Caco-2 (cell line): ENCODE results near the gene SEPTIN14. TPM values are rescaled to one million over a fixed set of nuclear protein-coding genes. Genes with fewer than 3 reads are reported as not detected.

Source experiments
- BruUV-seq: library from RNA; stranded (reverse); fragments of 400-500 nt; replicated peaks from 2 replicates; lab custom pipeline; 2021; lab: Mats Ljungman, UMichigan
- CTCF ChIA-PET: fragments of 300-600 bp; sonication (Branson Sonifier 250); formaldehyde crosslinking; loops from one replicate; lab custom pipeline; 2022; ENCODE audit warnings: antibody characterized with exemption; lab: Charles Lee
- POLR2A ChIA-PET: fragments of 300-600 bp; sonication (Branson Sonifier 250); formaldehyde crosslinking; loops from one replicate; lab custom pipeline; 2022; ENCODE audit warnings: antibody characterized with exemption; lab: Charles Lee
- DNase-seq, 2 experiments: peaks; one replicate each; pipeline versions ENCODE4 v3.0.0 to v3.0.0-alpha.2; 2020 to 2022
- H3K27me3 ChIP-seq: replicated peaks from 2 replicates; pipeline ENCODE4 v1.6.0; 2011; ENCODE audit warnings: low read length; ENCODE audit not compliant: control insufficient read depth, insufficient read depth
- H3K36me3 ChIP-seq: 2 replicates; pipeline ENCODE4 v1.5.1; 2011; ENCODE audit warnings: low read length; ENCODE audit not compliant: control insufficient read depth, insufficient read depth
- H3K4me1 ChIP-seq: fragments of 250-450 bp; sonication (Bioruptor Pico); 2 replicates; pipeline ENCODE4 v1.5.1; 2020; ENCODE audit warnings: mild to moderate bottlenecking
- H3K4me3 ChIP-seq: 2 replicates; pipeline ENCODE4 v1.5.1; 2011; ENCODE audit warnings: low read depth, mild to moderate bottlenecking, control low read depth, low read length
- H3K9me3 ChIP-seq: fragments of 250-450 bp; sonication (Bioruptor Pico); 2 replicates; pipeline ENCODE4 v1.5.1; 2020; ENCODE audit warnings: mild to moderate bottlenecking, moderate library complexity
- H3K27ac Mint-ChIP-seq: one replicate; pipeline ENCODE4 v1.8.0; 2022; ENCODE audit warnings: mixed read lengths; ENCODE audit not compliant: unreplicated experiment
- H3K27me3 Mint-ChIP-seq: one replicate; pipeline ENCODE4 v1.8.0; 2022; ENCODE audit warnings: mixed read lengths; ENCODE audit not compliant: insufficient read depth, unreplicated experiment
- H3K36me3 Mint-ChIP-seq: one replicate; pipeline ENCODE4 v1.8.0; 2022; ENCODE audit warnings: mild to moderate bottlenecking, mixed read lengths; ENCODE audit not compliant: insufficient read depth, unreplicated experiment
- H3K4me1 Mint-ChIP-seq: one replicate; pipeline ENCODE4 v1.8.0; 2022; ENCODE audit warnings: low read depth, mixed read lengths; ENCODE audit not compliant: unreplicated experiment
- H3K4me3 Mint-ChIP-seq: one replicate; pipeline ENCODE4 v1.8.0; 2022; ENCODE audit warnings: mild to moderate bottlenecking, moderate library complexity, mixed read lengths; ENCODE audit not compliant: unreplicated experiment
- H3K9me3 Mint-ChIP-seq: one replicate; pipeline ENCODE4 v1.8.0; 2022; ENCODE audit warnings: mixed read lengths; ENCODE audit not compliant: unreplicated experiment
- intact Hi-C: fragments of 100-400 bp; cut with micrococcal nuclease; formaldehyde crosslinking; loops from one replicate; pipeline ENCODE4 v1.10.0; 2022; ENCODE audit not compliant: unreplicated experiment
- total RNA-seq: library from RNA; stranded (reverse); gene quantifications from 2 replicates; pipeline ENCODE4 v1.2.3, GENCODE V29; 2022
- TF ChIP-seq, protein P1 (sequence below), 2 experiments: fragments of 200-600 bp in 1 of 2; IDR thresholded peaks; 1 replicate in 1 of 2; 2 replicates in 1 of 2; pipeline versions ENCODE4 v1.5.1 to v1.8.0; 2011 to 2022; ENCODE audit warnings: antibody characterized with exemption in 1 of 2, control low read depth in 1 of 2, inconsistent platforms in 1 of 2, low read depth in 1 of 2, low read length in 1 of 2, mild to moderate bottlenecking in 1 of 2, moderate library complexity in 1 of 2; ENCODE audit not compliant: insufficient read depth in 1 of 2, severe bottlenecking in 1 of 2, unreplicated experiment in 1 of 2

Gene SEPTIN14
- total RNA-seq, 1 experiment from 2014 or later, result not detected

DNA sequence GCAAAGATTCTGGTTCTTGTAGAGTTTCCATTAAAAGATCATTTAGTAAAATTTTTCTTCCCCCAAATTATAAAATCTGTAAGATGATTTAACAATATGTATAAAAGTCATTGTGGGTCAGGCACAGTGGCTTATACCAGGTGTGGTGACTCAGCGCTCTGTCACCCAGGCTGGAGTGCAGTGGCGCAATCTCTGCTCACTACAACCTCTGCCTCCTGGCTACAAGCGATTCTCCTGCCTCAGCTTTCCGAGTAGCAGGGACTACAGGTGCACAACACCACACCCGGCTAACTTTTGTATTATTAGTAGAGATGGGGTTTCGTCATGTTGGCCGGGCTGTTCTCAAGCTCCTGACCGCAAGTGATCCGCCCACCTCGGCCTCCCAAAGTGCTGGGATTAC lies 68.0 kb downstream of the SEPTIN14 start:
- Mint-ChIP-seq H3K4me1 (no peaks in the 10 kb centered on the region), H3K4me3 (no peak overlapping the region), H3K9me3 (peaks cover 37% of the 10 kb centered on the region), H3K36me3 (peaks cover 6% of the 10 kb centered on the region), H3K27me3 (peaks cover 3% of the 10 kb centered on the region), H3K27ac (no peak overlapping the region)
- no TSS peak for BruUV-seq
- Histone ChIP-seq H3K9me3 (peaks cover 10% of the 10 kb centered on the region; the same call in 1 of the 2 replicates), H3K36me3 (no peaks in the 10 kb centered on the region), H3K27me3 (no peaks in the 10 kb centered on the region), H3K4me1 (no peaks in the 10 kb centered on the region), H3K4me3 (no peak overlapping the region)
- ChIA-PET CTCF (no interaction called here), POLR2A (no interaction called here)
- no peak for DNase-seq
- TF ChIP-seq, protein P1, sequence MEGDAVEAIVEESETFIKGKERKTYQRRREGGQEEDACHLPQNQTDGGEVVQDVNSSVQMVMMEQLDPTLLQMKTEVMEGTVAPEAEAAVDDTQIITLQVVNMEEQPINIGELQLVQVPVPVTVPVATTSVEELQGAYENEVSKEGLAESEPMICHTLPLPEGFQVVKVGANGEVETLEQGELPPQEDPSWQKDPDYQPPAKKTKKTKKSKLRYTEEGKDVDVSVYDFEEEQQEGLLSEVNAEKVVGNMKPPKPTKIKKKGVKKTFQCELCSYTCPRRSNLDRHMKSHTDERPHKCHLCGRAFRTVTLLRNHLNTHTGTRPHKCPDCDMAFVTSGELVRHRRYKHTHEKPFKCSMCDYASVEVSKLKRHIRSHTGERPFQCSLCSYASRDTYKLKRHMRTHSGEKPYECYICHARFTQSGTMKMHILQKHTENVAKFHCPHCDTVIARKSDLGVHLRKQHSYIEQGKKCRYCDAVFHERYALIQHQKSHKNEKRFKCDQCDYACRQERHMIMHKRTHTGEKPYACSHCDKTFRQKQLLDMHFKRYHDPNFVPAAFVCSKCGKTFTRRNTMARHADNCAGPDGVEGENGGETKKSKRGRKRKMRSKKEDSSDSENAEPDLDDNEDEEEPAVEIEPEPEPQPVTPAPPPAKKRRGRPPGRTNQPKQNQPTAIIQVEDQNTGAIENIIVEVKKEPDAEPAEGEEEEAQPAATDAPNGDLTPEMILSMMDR (IDR thresholded peaks at IDR 0.05; ENCODE audit: insufficient read depth in 1 of 2, low read depth in 1 of 2, low read length in 1 of 2, severe bottlenecking in 1 of 2, unreplicated experiment in 1 of 2), result no peak
- intact Hi-C loops, result no loop called here

DNA sequence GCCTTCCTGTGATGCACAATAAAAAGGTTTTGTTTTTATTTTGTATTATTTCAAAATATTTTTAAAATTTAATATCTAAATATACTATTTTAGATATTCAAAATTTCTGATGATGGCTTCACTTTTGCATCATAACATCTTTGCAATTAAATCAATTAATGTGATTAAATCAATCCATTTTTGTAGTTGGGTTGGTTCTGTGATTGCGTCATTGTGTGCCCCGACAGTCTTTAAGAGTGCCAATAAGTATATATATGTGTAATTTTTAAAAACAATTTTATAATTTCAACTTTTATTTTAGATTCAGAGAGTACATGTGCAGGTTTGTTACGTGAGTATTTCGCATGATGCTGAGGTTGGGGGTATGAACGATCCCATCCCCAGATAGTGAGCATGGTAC lies 70.5 kb downstream of the SEPTIN14 start:
- H3K4me1 ChIP-seq, result no peaks in the 10 kb centered on the region
- no peak overlapping the region for H3K4me3 ChIP-seq
- H3K36me3 ChIP-seq, result no peaks in the 10 kb centered on the region
- ChIA-PET POLR2A (no interaction called here), CTCF (no interaction called here)
- peaks cover 3% of the 10 kb centered on the region for H3K27me3 Mint-ChIP-seq
- H3K9me3 ChIP-seq, result peaks cover 2% of the 10 kb centered on the region; the same call in 1 of the 2 replicates
- H3K4me3 Mint-ChIP-seq, result no peak overlapping the region
- no TSS peak for BruUV-seq
- no peaks in the 10 kb centered on the region for H3K4me1 Mint-ChIP-seq
- H3K9me3 Mint-ChIP-seq, result peaks cover 23% of the 10 kb centered on the region
- H3K36me3 Mint-ChIP-seq, result peaks cover 6% of the 10 kb centered on the region
- no peak for DNase-seq
- H3K27ac Mint-ChIP-seq, result no peak overlapping the region
- H3K27me3 ChIP-seq, result no peaks in the 10 kb centered on the region
- TF ChIP-seq, protein P1 (IDR thresholded peaks at IDR 0.05; ENCODE audit: insufficient read depth in 1 of 2, low read depth in 1 of 2, low read length in 1 of 2, severe bottlenecking in 1 of 2, unreplicated experiment in 1 of 2), result no peak
- intact Hi-C loops, result no loop called here

DNA sequence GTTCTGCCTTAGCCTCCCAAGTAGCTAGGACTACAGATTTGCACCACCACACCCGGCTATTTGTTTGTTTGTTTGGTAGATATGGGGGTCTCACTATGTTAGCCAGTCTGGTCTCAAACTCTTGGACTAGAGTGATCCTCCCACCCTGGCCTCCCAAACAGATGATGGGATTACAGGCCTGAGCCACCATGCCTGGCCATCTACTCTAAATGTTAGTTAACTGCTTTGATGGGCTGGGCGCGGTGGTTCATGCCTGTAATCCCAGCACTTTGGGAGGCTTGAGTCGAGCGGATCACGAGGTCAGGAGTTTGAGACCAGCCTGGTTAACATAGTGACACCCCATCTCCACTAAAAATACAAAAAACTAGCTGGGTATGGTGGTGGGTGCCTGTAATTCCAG lies 74.8 kb downstream of the SEPTIN14 start:
- POLR2A ChIA-PET, result no interaction called here
- intact Hi-C loops, result no loop called here
- peaks cover 8% of the 10 kb centered on the region for H3K9me3 Mint-ChIP-seq
- TF ChIP-seq, protein P1 (IDR thresholded peaks at IDR 0.05; ENCODE audit: insufficient read depth in 1 of 2, low read depth in 1 of 2, low read length in 1 of 2, severe bottlenecking in 1 of 2, unreplicated experiment in 1 of 2), result no peak
- no peaks in the 10 kb centered on the region for H3K4me1 Mint-ChIP-seq
- CTCF ChIA-PET, result no interaction called here
- BruUV-seq, result no TSS peak
- DNase-seq, result no peak
- Histone ChIP-seq H3K27me3 (no peaks in the 10 kb centered on the region), H3K4me1 (no peaks in the 10 kb centered on the region), H3K4me3 (no peak overlapping the region), H3K9me3 (no peaks in the 10 kb centered on the region), H3K36me3 (no peaks in the 10 kb centered on the region)
- no peak overlapping the region for H3K27ac Mint-ChIP-seq
- H3K27me3 Mint-ChIP-seq, result peaks cover 3% of the 10 kb centered on the region
- H3K36me3 Mint-ChIP-seq, result no peaks in the 10 kb centered on the region
- no peak overlapping the region for H3K4me3 Mint-ChIP-seq
